RWPE1 (cell line): ENCODE measurements around the gene DGKK.

Source experiments
- CTCF ChIA-PET: fragments of 350-600 bp; sonication (Branson Sonifier 250); formaldehyde crosslinking; extraction: SDS; loops from one replicate; lab custom pipeline; 2021; lab: Yijun Ruan, JAX
- POLR2A ChIA-PET: fragments of 400-600 bp; formaldehyde crosslinking; extraction: SDS; loops from one replicate; lab custom pipeline; 2020; ENCODE audit warnings: antibody characterized with exemption; ENCODE audit not compliant: low non-redundant PET; lab: Yijun Ruan, JAX
- DNase-seq: peaks from one replicate; pipeline ENCODE4 v3.0.0; 2012; ENCODE audit warnings: low spot score
- H3K27ac ChIP-seq: fragments of 450-650 bp; 2 replicates; pipeline ENCODE4 v1.5.1; 2017
- TF ChIP-seq, protein P1 (sequence below): fragments of 450-650 bp; conservative IDR thresholded peaks from 2 replicates; pipeline ENCODE4 v1.5.1; 2017; ENCODE audit warnings: low read depth, mild to moderate bottlenecking

Gene DGKK

DNA sequence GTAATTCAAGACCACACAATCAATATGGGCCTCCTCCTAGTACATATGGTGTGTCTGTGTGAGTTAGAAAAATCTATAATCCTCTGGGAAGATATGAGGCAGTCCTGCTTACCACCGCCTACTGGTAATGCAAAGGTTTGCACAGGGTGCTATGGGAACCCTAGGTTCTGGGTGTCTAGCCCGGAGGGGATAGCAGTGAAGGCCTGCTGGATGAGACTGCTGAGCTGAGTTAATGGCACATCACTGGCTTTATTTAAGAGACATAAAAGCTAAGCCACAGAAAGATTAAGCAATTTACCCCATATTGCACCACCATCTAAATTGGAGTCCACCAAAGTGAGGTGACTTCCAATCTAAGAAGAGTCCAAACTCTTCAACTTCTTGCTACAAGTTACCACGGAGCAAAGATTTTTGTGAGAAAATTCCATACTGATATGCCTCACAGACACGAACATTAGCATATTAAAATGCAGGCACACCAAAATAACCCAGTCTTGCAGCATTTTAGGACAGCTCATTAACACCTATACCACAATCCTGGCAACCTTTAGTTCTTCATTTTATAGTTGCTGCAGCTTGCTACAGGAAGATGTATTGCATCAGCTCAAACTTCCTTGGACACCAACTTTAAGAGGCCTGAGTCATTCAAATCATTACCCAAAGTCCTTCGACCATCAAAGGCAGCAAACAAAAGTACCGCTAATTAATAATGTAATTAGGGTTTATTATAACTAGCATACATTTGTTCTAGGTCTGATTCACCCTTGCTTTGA lies 13.7 kb downstream of the DGKK start:
- DNase-seq = no peak
- ChIA-PET CTCF (no interaction called here), POLR2A (no interaction called here)
- no peak overlapping the region for H3K27ac ChIP-seq
- TF ChIP-seq, protein P1, sequence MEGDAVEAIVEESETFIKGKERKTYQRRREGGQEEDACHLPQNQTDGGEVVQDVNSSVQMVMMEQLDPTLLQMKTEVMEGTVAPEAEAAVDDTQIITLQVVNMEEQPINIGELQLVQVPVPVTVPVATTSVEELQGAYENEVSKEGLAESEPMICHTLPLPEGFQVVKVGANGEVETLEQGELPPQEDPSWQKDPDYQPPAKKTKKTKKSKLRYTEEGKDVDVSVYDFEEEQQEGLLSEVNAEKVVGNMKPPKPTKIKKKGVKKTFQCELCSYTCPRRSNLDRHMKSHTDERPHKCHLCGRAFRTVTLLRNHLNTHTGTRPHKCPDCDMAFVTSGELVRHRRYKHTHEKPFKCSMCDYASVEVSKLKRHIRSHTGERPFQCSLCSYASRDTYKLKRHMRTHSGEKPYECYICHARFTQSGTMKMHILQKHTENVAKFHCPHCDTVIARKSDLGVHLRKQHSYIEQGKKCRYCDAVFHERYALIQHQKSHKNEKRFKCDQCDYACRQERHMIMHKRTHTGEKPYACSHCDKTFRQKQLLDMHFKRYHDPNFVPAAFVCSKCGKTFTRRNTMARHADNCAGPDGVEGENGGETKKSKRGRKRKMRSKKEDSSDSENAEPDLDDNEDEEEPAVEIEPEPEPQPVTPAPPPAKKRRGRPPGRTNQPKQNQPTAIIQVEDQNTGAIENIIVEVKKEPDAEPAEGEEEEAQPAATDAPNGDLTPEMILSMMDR = no peak

DNA sequence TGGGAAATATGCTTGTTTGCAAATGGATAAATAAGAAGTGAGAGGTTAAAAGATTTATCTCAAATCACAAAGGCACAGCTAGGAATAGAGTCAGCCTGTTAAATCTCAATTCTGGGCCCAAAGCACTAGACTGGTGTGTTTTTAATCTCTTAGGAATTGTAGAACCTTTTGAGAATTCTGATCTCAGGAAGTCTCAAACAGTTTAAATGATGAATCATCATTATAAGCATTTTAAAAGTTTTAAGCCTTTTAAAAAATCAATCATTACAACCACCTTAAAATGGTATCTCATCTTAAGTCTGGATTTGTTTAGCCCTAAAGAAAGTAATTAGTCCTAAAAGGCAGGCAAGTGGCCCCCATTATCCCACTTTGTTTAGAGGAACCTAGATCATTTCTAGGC lies 17.8 kb downstream of the DGKK start:
- H3K27ac ChIP-seq = no peak overlapping the region
- no peak for DNase-seq
- ChIA-PET POLR2A (no interaction called here), CTCF (no interaction called here)
- TF ChIP-seq, protein P1 = no peak

DNA sequence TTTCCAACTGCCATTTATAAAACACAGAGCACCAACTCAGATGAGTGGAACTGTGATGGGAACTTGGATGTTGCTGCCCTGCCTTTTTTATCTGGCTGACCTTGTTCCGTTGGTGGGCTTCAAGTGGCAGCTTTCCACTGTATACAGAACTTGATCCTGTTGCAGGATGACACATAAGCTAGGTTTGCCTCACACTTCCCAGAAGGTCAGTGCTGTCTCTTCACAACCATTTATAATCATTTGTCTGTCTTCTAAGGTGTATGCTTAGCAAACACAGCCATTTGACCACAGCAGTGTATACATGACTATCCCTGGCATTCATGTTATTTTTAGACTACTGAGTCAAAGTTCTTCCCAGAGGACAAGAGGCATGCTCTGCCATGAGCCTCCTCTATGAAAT lies 20.3 kb downstream of the DGKK start:
- no peak overlapping the region for H3K27ac ChIP-seq
- TF ChIP-seq, protein P1 = no peak
- CTCF ChIA-PET = no interaction called here

DNA sequence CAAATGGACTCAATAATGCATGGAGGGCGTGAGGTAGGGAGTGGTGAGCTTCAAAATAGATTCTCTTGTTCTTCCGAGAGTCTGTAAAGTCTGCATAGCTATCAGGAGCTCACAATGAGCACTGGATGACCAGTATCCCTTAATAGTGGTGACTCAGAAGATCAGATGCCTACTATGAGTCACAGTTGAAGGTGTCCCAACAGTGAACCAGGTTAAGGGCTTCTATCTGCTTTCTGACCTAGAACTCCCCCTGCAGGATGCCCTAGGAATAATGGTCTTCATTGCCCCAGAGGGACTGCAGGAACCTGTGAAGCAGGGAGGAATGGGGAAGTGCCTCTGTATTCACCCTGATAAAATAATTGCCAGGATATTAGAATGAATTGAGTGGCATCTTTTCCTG lies 22.1 kb downstream of the DGKK start:
- TF ChIP-seq, protein P1 = no peak
- DNase-seq = peak; percentile 14
- ChIA-PET POLR2A (no interaction called here), CTCF (no interaction called here)
- H3K27ac ChIP-seq = no peak overlapping the region

More for the DNA sequence above, 20.3 kb downstream of the DGKK start:
- POLR2A ChIA-PET = no interaction called here
- no peak for DNase-seq

DNA sequence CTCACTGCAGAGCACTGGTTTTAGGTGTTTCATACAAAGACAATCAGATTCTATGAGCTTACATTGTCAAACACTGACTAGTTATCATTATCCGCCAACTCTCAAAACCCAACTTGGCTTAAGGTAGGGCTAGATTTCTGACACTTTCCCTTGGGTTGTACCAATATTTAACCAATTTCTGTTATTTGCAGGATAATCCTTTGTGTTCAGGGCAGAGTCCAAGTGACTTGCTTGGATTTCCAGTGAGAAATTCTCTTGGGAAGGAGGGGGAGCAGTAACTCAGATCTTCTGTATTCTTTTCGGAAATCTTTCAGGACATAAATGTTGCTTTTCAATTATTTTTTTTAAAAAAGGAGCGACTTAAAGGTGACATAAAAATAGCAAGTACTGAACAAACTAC lies 23.1 kb downstream of the DGKK start:
- no peak overlapping the region for H3K27ac ChIP-seq
- CTCF ChIA-PET = no interaction called here
- DNase-seq = no peak
- TF ChIP-seq, protein P1 = no peak
- POLR2A ChIA-PET = no interaction called here

DNA sequence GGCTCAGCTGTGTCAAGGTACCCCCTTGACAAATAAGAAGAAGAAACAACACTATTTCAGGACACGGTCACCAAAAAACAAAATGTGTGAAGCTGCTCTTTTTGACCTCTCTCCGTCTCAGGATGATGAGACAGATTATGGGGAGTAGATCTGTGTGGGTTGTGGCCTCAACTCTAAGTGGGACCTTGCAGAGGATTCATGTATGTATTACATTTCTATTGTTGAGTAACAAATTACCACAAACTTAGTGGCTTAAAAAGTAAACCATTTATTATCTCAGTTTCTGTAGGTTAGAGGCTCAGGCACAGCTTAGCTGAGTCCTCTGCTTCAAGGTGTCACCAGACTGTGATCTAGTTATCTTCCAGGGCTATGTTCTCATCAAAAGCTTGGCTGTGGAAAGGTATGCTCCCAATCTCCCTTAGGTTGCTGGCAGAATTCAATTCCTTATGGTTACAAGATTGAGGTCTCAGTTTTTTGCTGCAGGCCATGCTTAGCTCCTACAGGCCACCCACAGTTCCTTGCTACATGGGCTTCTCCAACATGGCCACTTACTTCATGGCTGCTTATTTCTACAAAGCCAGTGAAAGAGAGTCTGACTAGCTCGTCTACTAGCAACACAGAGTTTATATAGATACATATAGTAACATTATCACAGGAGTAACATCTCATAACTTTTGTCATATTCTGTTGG lies 28.1 kb downstream of the DGKK start:
- TF ChIP-seq, protein P1 = no peak
- no peak for DNase-seq
- POLR2A ChIA-PET = no interaction called here
- CTCF ChIA-PET = no interaction called here
- H3K27ac ChIP-seq = no peak overlapping the region
